GM18499 (cell line): ENCODE data around the gene DCLRE1B.
A peak's percentile ranks its signal among the peaks of the same experiment; 100 is the strongest.

Source experiments
- ATAC-seq: cut with Tn5 transposase; IDR thresholded peaks from one replicate; pipeline ENCODE4 v1.9.1; 2021; ENCODE audit warnings: moderate number of reproducible peaks; ENCODE audit not compliant: insufficient read depth, unreplicated experiment

Gene DCLRE1B

DNA sequence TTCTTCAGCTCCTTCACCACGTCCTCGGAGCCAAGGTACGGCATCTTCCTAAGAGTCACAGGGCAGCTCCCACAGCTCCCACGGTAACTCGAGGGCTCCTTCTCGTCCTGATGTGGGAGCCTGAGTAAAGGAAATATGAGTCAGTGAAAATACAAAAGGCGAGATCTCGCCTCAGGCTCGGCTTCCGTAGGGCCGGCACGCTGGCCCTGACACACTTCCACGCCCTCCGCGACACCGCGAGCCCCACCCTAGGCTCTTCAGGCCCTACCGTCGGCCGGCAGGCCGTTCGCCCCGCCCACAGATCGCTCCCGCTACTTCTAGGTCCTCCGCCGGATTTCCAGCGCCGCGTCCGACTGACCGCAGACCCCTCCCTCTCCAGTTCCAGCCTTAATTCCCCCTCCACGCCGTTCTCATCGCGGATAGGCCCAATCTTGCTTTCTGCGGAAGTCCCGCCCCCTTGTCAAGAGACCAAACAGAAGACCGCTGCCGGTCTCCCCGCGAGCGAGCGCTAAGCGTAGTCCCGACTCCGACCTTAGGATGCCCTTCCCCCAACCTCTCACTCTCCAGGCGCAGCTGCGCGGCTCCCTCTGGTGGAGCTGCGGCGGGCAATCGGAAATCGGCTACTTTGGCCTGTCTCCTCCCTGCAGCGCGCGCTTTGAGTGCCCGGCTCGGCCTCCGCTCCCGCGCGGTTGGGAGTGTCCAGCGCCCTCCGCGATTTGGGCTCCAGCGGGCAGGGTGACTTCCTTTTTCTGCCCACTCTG, at the start of gene DCLRE1B, which contains the start of gene AP4B1:
DCLRE1B (plus strand) TSS at position 653 of the 761 bp plus-strand sequence. CDS start 261 bp downstream, outside the sequence.
AP4B1 (minus strand) TSS at position 126 of the 761 bp plus-strand sequence; CDS start at position 44, 82 bp downstream.
- ATAC-seq: peak; percentile 83

DNA sequence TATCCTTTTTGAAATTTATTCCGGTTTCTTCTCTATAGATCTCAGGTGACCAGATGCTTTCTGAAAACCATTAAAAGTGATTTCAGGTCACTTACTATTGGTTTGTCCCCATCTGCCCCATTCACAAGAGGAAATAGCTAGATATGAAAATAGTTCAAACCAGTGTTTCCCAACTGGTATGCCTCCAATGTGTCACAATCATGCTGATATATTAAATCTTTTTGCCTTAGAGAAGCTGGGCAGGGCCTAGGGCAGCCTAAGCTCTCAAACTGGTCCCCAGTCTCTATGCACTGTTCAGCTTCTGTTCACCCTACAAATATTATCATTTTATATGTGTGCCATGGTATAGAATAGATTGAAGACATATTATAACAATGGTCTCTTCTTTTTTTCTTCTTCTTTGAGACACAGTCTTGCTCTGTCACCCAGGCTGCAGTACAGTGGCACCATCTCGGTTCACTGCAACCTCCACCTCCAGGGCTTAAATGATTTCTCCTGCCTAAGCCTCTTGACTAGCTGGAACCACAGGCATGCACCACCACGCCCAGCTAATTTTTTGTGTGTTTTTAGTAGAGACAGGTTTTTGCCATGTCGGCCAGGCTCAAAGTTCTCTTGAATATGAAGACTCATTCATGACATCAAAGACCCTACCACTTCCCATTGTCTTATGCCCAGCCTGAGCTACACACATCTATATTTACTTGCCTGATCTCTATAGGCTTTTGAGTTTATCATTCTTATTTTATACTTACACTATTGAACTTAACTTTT, 49.3 kb upstream of the DCLRE1B start:
- ATAC-seq: no peak

DNA sequence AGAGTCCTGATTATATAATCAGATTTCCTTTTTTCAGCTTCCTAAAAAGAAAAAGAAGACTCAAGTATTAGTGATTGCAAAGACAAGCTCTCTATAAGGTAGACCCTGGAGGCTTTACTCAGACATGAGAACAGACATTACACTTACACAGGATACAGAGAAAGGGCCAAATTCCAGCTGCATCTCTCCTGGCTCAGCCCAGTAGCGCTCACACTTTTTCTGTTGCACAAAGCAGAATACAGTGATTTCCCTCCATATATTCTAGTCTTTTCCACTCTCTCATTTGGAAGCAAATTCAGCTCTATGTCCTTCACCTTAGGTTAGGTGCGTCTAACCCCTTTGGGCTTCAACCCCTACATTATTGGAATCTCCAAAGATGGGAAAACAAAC, 48.7 kb upstream of the DCLRE1B start:
- no peak for ATAC-seq

DNA sequence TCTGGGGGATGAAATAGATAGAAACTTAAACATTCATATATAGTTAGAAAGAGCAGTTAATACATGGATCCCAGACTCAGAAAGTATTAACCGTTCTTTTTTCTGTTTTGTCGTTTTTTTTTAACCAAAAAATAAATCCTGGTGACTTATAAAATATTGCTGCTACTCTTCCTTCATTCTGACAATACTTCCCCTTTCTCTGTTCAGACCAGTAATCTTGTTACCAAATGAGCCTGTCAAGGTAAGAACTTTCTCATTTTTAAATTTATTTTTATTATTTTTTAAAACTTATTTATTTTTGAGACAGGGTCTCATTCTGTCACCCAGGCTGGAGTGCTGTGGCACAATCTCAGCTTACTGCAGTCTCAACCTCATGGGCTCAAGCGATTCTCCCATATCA, 47.4 kb upstream of the DCLRE1B start:
- ATAC-seq: no peak

DNA sequence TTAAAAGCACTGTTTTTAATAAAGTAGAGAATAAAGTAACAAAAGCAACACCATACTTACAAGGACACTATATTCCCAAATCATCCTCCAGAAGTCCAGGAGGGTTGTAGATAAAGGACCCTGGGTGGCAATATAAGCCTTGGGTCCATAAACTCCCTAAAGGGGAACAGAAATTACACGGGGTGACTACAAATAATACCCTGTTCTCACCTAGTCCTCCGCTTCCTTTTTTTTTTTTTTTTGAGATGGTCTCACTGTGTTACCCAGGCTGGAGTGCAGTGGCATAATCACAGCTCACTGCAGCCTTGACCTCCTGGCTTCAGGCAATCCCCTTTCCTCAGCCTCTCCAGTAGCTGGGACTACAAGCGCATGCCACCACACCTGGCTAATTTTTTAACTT, 46.7 kb upstream of the DCLRE1B start:
- ATAC-seq: no peak

DNA sequence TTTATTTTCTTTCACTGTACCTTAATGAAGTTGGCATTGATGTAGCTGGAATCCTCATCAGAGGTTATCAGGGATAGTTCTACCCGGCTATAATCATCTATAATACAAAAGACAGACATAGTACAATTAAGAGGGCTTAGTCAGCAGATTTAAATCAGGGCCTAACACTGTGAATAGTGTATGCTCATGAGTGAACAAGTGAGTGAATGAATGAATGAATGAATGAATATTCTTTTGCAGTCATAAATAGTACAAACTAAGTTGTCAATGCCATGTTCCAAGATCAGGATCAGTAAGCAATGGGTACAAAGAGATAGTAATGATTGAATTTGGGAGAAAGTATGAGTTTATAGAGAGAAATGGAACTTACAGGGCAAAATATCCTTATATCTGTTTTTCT, 46.1 kb upstream of the DCLRE1B start:
- ATAC-seq: no peak

DNA sequence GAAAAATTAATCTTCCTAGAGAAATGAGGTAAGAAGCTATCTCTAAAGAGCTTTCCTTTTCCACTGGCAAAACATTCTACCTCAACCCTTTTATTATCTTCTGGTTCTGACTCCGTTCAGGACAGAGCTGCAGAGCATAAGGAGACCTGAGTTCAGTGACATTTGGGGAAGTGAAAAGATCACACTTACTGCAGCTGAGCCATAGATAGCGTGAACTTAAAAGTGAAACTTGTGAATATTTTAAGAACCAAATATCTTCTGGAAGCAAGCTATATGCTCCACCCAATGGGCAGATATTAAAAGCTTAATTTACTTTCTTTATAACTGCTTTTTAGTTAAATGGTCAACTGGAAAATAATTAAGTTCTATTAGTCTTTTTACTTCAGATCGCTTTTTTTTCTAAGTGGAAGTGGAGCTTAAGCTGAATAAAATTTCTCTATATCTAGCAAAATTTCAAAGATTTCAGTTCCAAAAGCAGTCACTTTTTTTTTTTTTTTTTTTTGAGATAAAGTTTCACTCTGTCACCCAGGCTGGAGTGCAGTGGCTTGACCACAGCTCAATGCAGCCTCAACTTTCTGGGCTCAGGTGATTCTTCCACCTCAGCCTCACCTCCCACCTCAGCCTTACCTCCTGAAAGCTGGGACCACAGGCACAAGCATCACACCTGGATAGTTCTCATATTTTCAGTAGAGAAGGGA, 45.5 kb upstream of the DCLRE1B start:
- ATAC-seq: peak; percentile 86

DNA sequence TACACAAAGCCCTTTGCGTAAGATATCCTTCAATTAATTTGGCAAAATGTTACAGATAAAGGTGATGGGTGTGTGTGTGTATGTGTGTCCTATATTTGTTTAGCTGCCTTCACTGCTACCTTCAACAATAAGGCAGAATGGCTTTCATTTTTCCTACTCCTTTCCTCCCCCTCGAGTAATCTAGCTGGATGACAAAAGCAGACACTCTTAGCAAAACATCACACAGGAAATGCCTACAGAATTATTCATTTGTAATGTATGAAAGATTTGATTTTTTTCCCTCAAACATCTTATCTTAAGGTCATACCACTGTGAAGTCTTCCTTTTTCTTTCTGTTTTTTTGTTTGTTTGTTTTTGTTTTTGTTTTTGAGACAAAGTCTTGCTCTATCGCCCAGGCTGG, 44.2 kb upstream of the DCLRE1B start:
- ATAC-seq: no peak

DNA sequence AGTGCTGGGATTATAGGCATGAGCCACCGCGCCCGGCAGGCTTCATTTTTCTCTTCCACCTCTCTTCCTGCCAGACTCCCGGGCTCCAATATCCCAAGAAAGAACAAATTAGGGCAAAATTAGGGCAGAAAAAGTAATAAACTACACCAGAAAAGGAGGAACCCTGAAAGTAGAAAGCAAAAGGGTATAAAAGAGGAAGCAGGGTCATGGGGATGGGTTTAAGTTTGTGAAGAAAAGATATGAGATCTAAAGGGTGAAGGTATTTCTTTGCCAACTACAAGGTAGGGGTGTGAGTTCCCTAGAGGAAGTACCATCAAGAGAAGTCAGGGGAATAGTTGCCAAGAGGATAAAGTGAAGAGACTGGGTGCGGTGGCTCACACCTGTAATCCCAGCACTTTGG, 43.5 kb upstream of the DCLRE1B start:
- ATAC-seq: no peak

DNA sequence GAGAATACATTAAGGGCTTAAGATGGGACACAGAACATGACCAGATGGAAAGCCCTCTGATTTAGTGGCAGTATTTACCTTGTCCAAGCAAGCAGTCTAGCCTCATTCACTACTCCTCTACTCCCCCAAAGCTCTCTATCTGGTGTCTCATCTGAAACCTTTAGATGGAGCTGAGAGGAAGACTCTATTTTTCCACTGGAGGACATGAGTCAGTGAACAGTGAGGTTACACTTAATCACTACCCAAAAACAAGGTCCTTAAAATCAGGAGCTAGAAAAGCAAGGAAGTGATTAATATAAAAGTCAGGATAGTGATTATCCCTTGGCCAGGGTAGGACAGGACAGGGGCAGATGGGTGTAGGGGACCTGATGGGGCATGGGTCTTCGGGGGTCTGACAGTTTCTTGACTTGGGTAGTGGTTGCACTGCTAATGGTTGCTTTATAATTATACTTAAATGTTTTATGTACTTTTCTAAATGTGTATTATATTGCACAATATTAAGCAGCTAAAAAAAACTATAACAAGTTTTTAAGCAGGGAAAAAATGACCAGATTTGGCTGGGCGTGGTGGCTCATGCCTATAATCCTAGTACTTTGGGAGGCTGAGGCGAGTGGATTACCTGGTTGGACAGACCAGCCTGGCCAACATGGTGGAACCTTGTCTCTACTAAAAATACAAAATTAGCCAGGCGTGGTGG, 36.6 kb upstream of the DCLRE1B start:
- no peak for ATAC-seq

DNA sequence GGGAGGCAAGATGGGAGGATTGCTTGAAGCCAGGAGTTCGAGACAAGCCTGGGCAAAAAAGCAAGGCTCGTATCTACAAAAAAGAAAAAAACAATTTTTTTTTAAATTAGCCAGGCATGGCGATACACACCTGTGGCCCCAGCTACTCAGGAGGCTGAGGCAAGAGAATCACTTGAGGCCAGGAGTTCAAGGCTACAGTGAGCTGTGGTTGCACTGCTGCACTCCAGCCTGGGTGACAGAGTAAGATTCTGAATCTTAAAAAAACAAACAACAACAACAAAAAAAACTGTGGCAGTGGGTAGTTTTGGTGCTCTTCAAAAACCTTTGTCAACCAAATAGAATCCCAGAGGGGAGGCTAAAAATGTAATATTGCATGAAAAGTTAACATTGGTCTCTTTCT, 34.3 kb upstream of the DCLRE1B start:
- ATAC-seq: no peak

DNA sequence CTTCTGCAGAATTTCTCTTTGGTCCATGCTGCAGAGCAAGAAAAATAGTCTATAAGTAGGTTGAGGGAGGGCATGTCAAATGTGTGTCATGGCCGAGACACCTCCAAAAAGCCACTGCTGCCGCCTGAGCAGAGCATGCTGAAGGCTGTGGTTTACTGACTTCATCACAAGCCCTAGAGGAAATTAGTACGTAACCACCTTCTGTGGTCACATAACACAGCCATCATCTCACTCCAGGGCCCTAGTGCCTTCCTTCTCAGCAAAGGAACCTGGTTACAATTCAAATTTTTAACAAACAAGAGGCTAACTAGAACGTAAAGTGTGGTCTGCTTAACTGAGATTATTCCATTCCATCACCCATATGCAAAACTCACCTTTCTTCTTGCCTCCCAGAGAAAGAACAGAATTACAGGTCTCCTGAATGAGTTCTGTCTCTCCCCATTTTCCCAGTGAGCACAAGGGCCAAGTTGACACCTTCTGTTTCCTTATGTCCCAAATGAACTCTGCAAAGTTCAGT, 33.5 kb upstream of the DCLRE1B start, which contains the start of gene PTPN22:
PTPN22 (minus strand) TSS at position 116 of the 517 bp plus-strand sequence.
- peak; percentile 76 for ATAC-seq

DNA sequence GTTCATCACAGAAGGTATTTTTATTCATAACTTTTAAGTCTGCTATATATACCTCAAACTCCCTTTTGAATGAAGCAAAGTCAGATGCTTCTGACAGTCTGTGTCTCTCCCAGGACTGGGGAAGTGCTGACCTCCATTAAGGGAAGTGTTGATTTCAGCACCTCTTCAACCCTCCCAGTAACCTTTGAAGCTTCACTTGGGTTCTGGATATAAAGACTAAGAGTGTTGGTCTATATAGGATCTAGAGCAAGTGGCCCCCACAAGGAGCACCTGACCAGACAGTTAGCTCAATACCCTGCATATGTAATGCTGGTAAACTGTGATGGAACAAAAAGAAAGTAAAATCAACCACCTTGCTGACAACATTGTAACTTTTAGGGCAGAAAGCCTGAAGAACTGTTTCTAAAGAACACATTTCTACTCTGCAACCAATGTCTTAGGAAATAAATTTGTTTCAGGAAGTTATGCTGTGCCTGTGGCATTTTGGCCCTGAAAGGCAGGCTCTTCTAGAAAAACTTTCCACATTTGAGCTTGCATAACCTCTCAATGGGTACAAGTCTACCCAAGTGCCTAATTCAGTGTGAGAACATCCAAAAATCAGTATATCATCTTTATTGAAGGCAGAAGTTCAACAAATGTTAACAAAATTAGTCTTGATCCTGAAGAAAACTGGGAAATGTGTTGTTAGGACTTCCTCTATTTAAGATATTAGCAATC, 32.7 kb upstream of the DCLRE1B start:
- ATAC-seq: no peak

DNA sequence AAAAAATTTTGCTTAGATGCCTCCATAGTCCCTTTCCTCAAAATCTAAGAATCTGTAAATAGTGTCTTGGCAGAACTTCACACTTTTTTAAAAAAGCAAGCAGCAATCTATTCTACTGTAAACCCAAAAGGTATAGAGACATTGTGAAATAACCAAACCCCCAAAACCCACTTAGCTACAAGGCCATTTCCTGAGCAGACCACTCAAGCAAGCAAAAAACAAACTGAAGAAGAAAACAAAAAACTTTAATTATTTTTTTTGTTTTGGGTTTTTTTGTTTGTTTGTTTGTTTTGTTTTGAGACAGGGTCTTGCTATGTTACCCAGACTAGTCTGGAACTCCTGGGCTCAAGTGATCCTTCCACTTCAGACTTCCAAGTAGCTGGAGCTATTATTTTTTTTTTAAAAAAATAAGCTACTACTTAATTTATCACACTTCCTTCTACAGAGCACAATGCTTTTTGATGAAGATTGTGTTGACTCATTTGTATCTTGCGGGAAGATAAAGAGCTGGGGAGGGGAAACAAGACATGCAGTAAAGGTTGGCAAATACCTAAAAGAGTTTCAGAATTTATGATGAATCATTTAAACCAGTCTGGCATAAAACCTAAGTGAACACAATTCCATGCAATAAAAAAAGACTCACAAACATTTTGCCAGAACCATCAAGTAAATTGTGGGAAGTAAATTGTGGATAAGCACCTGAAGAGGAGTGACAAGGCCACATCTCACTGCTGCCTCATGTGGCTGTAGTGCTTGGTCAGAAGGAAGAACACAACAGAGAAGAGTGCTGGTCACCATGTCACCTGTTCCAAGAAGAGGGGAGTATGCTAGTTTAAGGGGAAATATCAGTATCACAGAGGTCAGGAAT, 30.9 kb upstream of the DCLRE1B start:
- ATAC-seq: no peak

DNA sequence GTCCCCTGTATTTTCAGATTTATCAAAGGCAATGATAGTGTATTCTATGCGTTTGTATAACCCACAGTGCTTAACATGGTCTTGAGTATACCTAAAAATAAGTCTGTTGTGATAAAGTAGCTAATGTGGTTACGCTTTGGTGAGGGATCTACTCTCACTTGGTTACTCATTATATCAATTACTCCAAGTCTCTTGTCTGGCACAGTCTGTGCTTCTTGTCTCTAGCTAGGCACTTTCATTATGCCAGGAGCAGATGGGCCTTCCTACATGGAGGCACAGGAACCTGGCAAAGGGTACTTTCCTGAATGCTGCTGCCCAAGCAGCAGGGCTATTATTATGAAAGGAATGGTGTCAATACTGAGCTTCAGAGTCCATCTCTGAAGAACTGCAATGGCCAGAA, 29.4 kb upstream of the DCLRE1B start:
- no peak for ATAC-seq

DNA sequence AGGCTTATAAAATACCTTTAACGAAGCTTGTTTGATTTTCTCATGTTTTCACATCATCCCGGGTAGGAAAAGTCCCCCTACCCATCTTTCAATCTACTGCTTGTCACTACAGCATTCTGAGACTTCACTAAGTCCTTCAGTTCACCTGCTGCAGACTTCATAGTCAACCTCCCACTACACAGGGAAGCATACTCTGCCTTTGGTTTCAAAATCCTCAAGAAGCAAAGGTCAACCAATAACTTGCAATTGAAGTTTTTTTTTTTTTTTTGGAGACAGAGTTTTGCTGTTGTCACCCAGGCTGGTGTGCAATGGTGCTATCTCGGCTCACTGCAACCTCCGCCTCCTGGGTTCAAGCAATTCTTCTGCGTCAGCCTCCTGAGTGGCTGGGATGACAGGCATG, 28.9 kb upstream of the DCLRE1B start:
- no peak for ATAC-seq

DNA sequence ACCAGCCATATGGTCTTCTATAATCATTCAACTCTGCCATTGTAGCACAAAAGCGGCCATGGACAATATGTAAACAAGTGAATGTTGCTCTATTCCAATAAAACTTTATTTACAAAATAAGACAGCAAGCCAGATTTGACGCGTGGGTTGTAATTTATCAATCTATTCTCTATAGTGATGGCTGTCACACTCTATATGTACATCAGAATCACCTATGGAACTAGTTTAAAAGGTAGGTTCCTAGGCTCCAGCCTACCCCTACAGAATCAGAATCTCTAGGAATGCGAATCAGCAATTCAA, 25.4 kb upstream of the DCLRE1B start:
- no peak for ATAC-seq

DNA sequence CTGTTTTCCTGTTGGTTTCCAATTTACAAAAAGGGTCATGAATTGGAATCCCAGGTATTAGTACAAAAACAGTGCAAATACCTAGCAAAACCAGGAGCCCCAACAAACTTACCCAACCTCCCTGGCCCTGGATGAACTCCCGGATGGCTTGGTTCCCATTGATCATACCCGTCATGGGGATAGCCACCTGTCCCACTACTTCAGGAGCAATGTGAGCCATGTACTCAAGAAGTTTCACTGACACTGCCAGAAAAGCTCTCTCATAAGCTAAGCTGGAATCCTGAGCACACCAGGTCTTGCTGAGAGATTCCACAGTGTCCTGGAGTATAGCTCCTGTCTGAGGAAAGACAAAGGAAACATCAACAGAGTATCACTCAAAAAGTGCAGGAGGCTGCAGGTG, 23.5 kb upstream of the DCLRE1B start:
- ATAC-seq: no peak
